Liver (tissue), 9 donors: ENCODE measurements around the gene CAPZB. TPM values are rescaled to one million over a fixed set of nuclear protein-coding genes. Genes with fewer than 3 reads are reported as not detected.

Experiments used
- DNase-seq: peaks from one replicate; pipeline ENCODE4 v3.0.0-alpha.2; 2017; ENCODE audit warnings: low spot score
- H3K27ac ChIP-seq, 2 donors: one replicate each; pipeline ENCODE4 v1.7.0; 2013; ENCODE audit warnings: inconsistent platforms in 2 of 2, low read length in 2 of 2, control low read depth in 1 of 2, low read depth in 1 of 2, mild to moderate bottlenecking in 1 of 2
- H3K27me3 ChIP-seq, 4 donors: one replicate each; pipeline versions ENCODE4 v1.6.1 to v1.7.0; 2013; ENCODE audit warnings: low read length in 3 of 4, inconsistent platforms in 1 of 4, mild to moderate bottlenecking in 1 of 4, moderate library complexity in 1 of 4; ENCODE audit not compliant: control insufficient read depth in 4 of 4, insufficient read depth in 4 of 4
- H3K36me3 ChIP-seq, 4 donors: one replicate each; pipeline versions ENCODE4 v1.6.1 to v1.7.0; 2013; ENCODE audit warnings: low read length in 3 of 4, mild to moderate bottlenecking in 3 of 4, low read depth in 1 of 4, moderate library complexity in 1 of 4; ENCODE audit not compliant: control insufficient read depth in 4 of 4, insufficient read depth in 3 of 4
- H3K4me1 ChIP-seq, 4 donors: one replicate each; pipeline versions ENCODE4 v1.6.1 to v1.7.0; 2013; ENCODE audit warnings: low read length in 3 of 4, mild to moderate bottlenecking in 3 of 4, moderate library complexity in 1 of 4; ENCODE audit not compliant: control insufficient read depth in 4 of 4, insufficient read depth in 4 of 4
- H3K4me3 ChIP-seq, 3 donors: one replicate each; pipeline versions ENCODE4 v1.6.1 to v1.7.0; 2013; ENCODE audit warnings: low read length in 3 of 3, control low read depth in 1 of 3, low read depth in 1 of 3, mild to moderate bottlenecking in 1 of 3
- H3K9ac ChIP-seq, 2 donors: one replicate each; pipeline ENCODE4 v1.7.0; 2013; ENCODE audit warnings: low read length in 2 of 2, mild to moderate bottlenecking in 2 of 2, moderate library complexity in 2 of 2, control low read depth in 1 of 2, low read depth in 1 of 2
- H3K9me3 ChIP-seq, 4 donors: one replicate each; pipeline versions ENCODE4 v1.6.1 to v1.7.0; 2013; ENCODE audit warnings: low read length in 3 of 4; ENCODE audit not compliant: control insufficient read depth in 4 of 4
- EGR1 ChIP-seq, 2 donors: IDR thresholded peaks; 2 replicates each; pipeline ENCODE4 v1.6.1; 2016 to 2018; ENCODE audit warnings: antibody characterized with exemption in 2 of 2, low read depth in 2 of 2
- FOXA2 ChIP-seq: IDR thresholded peaks from 2 replicates; pipeline ENCODE4 v1.6.1; 2016; ENCODE audit warnings: antibody characterized with exemption
- HNF4A ChIP-seq, 2 donors: conservative IDR thresholded peaks; 2 replicates each; pipeline ENCODE4 v1.6.1; 2016; ENCODE audit warnings: antibody characterized with exemption in 2 of 2, mild to moderate bottlenecking in 2 of 2
- HNF4G ChIP-seq: IDR thresholded peaks from 2 replicates; pipeline ENCODE4 v1.6.1; 2016; ENCODE audit warnings: antibody characterized with exemption
- RAD21 ChIP-seq, 2 donors: IDR thresholded peaks; 2 replicates each; pipeline ENCODE4 v1.6.1; 2016; ENCODE audit warnings: antibody characterized with exemption in 2 of 2, mild to moderate bottlenecking in 2 of 2
- REST ChIP-seq: IDR thresholded peaks from 2 replicates; pipeline ENCODE4 v1.6.1; 2016; ENCODE audit warnings: antibody characterized with exemption, mild to moderate bottlenecking
- SP1 ChIP-seq: IDR thresholded peaks from 2 replicates; pipeline ENCODE4 v1.6.1; 2018; ENCODE audit warnings: antibody characterized with exemption, mild to moderate bottlenecking
- TAF1 ChIP-seq: conservative IDR thresholded peaks from 2 replicates; pipeline ENCODE4 v1.6.1; 2016; ENCODE audit warnings: antibody characterized with exemption, mild to moderate bottlenecking
- ZBTB33 ChIP-seq: IDR thresholded peaks from 2 replicates; pipeline ENCODE4 v1.6.1; 2016; ENCODE audit warnings: antibody characterized with exemption
- WGBS: extraction: QIAGEN DNeasy Blood & Tissue Kit; methylation state at CpG from one replicate; pipeline ENCODE4 v1.1.7; 2013; 5-methylcytosine and 5-hydroxymethylcytosine counted together
- polyA plus RNA-seq, 2 donors: library from polyadenylated mRNA; stranded (reverse) in 1 of 2; unstranded in 1 of 2; fragments of 200-250 nt in 1 of 2; fragments of >200 nt in 1 of 2; fragmentation: Nextera tagmentation in 1 of 2; extraction: Ambion mirVana in 1 of 2; gene quantifications; one replicate each; pipeline versions ENCODE4 v1.2.1 to v1.2.3, GENCODE V29; 2013 to 2015
- total RNA-seq, 2 donors: library from RNA; depleted of rRNA; stranded (reverse); fragments of >200 nt; gene quantifications; one replicate each; pipeline ENCODE4 v1.2.3, GENCODE V29; 2014
- TF ChIP-seq, protein P1 (sequence below): IDR thresholded peaks from 2 replicates; pipeline ENCODE4 v1.6.1; 2016; ENCODE audit warnings: antibody characterized with exemption
- donor health status: healthy.
- donor health status: healthy.
- donor health status: healthy.
- donor health status: healthy.
- donor health status: healthy.

Gene CAPZB
- total and polyA plus RNA-seq, 4 donors: 38.3 to 98.9 (median 51.1) TPM

GRCh38 chr1:19311503-19311930, 173.8 kb downstream of the CAPZB start (continued):
- TF ChIP-seq ZBTB33: no peak

- Histone ChIP-seq H3K36me3 (peaks cover 9 to 24% (median 15%) of the 10 kb centered on the region in 4 donors), H3K27ac (no peak overlapping the region), H3K4me3 (peak overlapping the region in 2 of 3 donors; percentile 71 to 73), H3K9ac (peak overlapping the region in 1 of 2 donors; percentile 67), H3K4me1 (peaks cover 3 to 24% (median 19%) of the 10 kb centered on the region in 4 donors), H3K9me3 (no peaks in the 10 kb centered on the region), H3K27me3 (no peaks in the 10 kb centered on the region)
- TF ChIP-seq ZBTB33 (no peak), RAD21 (IDR thresholded peaks at IDR 0.05) (no peak), TAF1 (no peak), FOXA2 (no peak), SP1 (no peak), REST (no peak), HNF4G (no peak)
- TF ChIP-seq, protein P1, sequence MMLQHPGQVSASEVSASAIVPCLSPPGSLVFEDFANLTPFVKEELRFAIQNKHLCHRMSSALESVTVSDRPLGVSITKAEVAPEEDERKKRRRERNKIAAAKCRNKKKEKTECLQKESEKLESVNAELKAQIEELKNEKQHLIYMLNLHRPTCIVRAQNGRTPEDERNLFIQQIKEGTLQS: no peak
- WGBS: 48% methylated on average over 13 of the region's 13 CpGs
- DNase-seq: no peak
Measured at GRCh38 chr1:19310720-19311502, 174.4 kb downstream of the CAPZB start.

DNA sequence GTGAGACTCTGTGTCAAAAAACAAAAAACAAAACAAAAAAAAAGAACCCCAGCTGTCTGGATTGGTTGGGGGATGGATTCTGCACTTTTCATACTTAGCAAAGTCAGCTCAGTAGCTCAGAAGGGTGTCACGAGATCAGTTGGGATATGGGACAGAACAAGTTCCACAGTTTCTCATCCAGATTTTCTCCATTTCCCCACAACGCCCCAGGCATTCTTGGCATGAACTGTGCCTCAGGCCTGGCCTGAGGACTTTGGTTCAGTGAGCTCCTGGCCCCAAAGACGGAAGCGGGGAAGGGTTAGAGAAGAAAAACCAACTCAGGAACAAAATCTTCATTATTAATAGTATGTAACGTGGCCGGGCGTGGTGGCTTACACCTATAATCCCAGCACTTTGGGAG, 175.3 kb downstream of the CAPZB start:
- Histone ChIP-seq H3K9ac (no peak overlapping the region), H3K27me3 (no peaks in the 10 kb centered on the region), H3K4me1 (peaks cover 3 to 23% (median 18%) of the 10 kb centered on the region in 4 donors), H3K27ac (no peak overlapping the region), H3K9me3 (no peaks in the 10 kb centered on the region), H3K36me3 (peaks cover 10 to 32% (median 21%) of the 10 kb centered on the region in 4 donors), H3K4me3 (no peak overlapping the region)
- no peak for TF ChIP-seq HNF4A (conservative IDR thresholded peaks at IDR 0.05)
- no peak for TF ChIP-seq EGR1 (IDR thresholded peaks at IDR 0.05; ENCODE audit: low read depth in 2 of 2)
- WGBS: 91% methylated on average over 7 of the region's 7 CpGs
- DNase-seq: no peak
